Hepatocyte (in vitro differentiated cells): ENCODE results near the gene RIT2. TPM values are rescaled to one million over a fixed set of nuclear protein-coding genes. Genes with fewer than 3 reads are reported as not detected.

Experiments used
- DNase-seq: peaks from one replicate; pipeline ENCODE4 v3.0.0-alpha.2; 2016; ENCODE audit warnings: low spot score
- H2AFZ ChIP-seq: fragments of 200-600 bp; sonication (generic); 2 replicates; pipeline ENCODE4 v1.6.0; 2016; ENCODE audit warnings: antibody characterized with exemption, mild to moderate bottlenecking
- H3K27ac ChIP-seq: fragments of 200-600 bp; sonication (generic); 2 replicates; pipeline ENCODE4 v1.5.1; 2016; ENCODE audit warnings: mild to moderate bottlenecking
- H3K27me3 ChIP-seq: fragments of 200-600 bp; sonication (generic); 2 replicates; pipeline ENCODE4 v1.6.1; 2016
- H3K36me3 ChIP-seq: fragments of 200-600 bp; sonication (generic); replicated peaks from 2 replicates; pipeline ENCODE4 v1.5.1; 2016; ENCODE audit warnings: low read depth; ENCODE audit not compliant: insufficient read depth
- H3K4me1 ChIP-seq: fragments of 200-600 bp; sonication (generic); 2 replicates; pipeline ENCODE4 v1.5.1; 2016; ENCODE audit warnings: mild to moderate bottlenecking, moderate library complexity; ENCODE audit not compliant: insufficient read depth
- H3K4me2 ChIP-seq: fragments of 200-600 bp; sonication (generic); 2 replicates; pipeline ENCODE4 v1.6.0; 2016
- H3K4me3 ChIP-seq: fragments of 200-600 bp; sonication (generic); 2 replicates; pipeline ENCODE4 v1.5.1; 2016; ENCODE audit warnings: mild to moderate bottlenecking
- H3K79me2 ChIP-seq: fragments of 200-600 bp; sonication (generic); 2 replicates; pipeline ENCODE4 v1.6.0; 2017; ENCODE audit warnings: mild to moderate bottlenecking
- H3K9me2 ChIP-seq: fragments of 200-600 bp; sonication (generic); replicated peaks from 2 replicates; pipeline ENCODE4 v1.6.0; 2017; ENCODE audit warnings: mild to moderate bottlenecking; ENCODE audit not compliant: insufficient read depth
- H3K9me3 ChIP-seq: fragments of 200-600 bp; sonication (generic); 2 replicates; pipeline ENCODE4 v1.5.1; 2016; ENCODE audit warnings: low read depth, mild to moderate bottlenecking
- H4K20me1 ChIP-seq: fragments of 200-600 bp; sonication (generic); 2 replicates; pipeline ENCODE4 v1.6.0; 2016; ENCODE audit warnings: mild to moderate bottlenecking; ENCODE audit not compliant: insufficient read depth, poor library complexity, severe bottlenecking
- EZH2 ChIP-seq: fragments of 200-600 bp; sonication (generic); IDR thresholded peaks from 2 replicates; pipeline ENCODE4 v1.6.1; 2016; ENCODE audit warnings: antibody characterized with exemption, mild to moderate bottlenecking, borderline replicate concordance
- EZH2phosphoT487 ChIP-seq: fragments of 200-600 bp; sonication (generic); IDR thresholded peaks from one replicate; pipeline ENCODE4 v1.6.1; 2018; ENCODE audit warnings: antibody characterized with exemption, mild to moderate bottlenecking, low read depth, moderate library complexity; ENCODE audit not compliant: unreplicated experiment, severe bottlenecking
- WGBS: methylation state at CpG from one replicate; pipeline ENCODE4 v1.1.6; 2016; ENCODE audit warnings: low lambda C conversion rate; ENCODE audit errors: missing lambda C conversion rate; 5-methylcytosine and 5-hydroxymethylcytosine counted together
- polyA plus RNA-seq: library from polyadenylated mRNA; unstranded; fragments of >200 nt; fragmentation: Nextera tagmentation; extraction: Ambion mirVana; gene quantifications from 2 replicates; pipeline ENCODE4 v1.2.1, GENCODE V29; 2016
- total RNA-seq: library from RNA; depleted of rRNA; stranded (reverse); fragments of >200 nt; gene quantifications from 2 replicates; pipeline ENCODE4 v1.2.3, GENCODE V29; 2014
- TF ChIP-seq, protein P1 (sequence below): fragments of 200-600 bp; sonication (generic); IDR thresholded peaks from 2 replicates; pipeline ENCODE4 v1.5.1; 2016; ENCODE audit warnings: antibody characterized with exemption, mild to moderate bottlenecking; ENCODE audit not compliant: poor library complexity

The RIT2 gene
- total and polyA plus RNA-seq, 2 experiments from 2014 or later = not detected

DNA sequence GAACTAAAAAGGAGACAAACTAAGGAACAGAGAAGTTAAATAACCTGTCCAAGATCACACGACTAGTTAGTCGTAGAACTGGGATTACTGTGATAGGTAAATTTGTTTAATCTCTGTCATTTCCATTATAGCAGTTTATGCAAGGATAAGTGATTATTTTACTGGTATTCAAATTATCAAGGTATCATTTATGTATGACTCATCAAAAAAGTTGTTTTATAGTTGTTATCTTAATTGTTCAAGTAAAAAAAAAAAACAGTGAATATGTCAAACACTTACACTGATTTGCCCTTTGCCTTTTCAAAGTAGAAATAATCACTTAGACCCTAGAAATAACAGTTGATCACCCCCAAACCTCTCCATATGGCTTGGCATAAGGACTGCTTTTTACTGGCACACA lies 173.6 kb downstream of the RIT2 start:
- 74% methylated on average over 2 of the region's 2 CpGs for WGBS
- no peaks in the 10 kb centered on the region for H3K4me1 ChIP-seq
- H3K36me3 ChIP-seq = no peaks in the 10 kb centered on the region
- H3K27ac ChIP-seq = no peak overlapping the region
- no peak for DNase-seq
- no peak overlapping the region for H3K4me2 ChIP-seq
- H3K9me2 ChIP-seq = no peaks in the 10 kb centered on the region
- no peak overlapping the region for H2AFZ ChIP-seq
- H3K9me3 ChIP-seq = no peaks in the 10 kb centered on the region
- no peaks in the 10 kb centered on the region for H3K27me3 ChIP-seq
- H3K4me3 ChIP-seq = no peak overlapping the region
- no peak for TF ChIP-seq EZH2phosphoT487
- no peak for TF ChIP-seq EZH2
- TF ChIP-seq, protein P1, sequence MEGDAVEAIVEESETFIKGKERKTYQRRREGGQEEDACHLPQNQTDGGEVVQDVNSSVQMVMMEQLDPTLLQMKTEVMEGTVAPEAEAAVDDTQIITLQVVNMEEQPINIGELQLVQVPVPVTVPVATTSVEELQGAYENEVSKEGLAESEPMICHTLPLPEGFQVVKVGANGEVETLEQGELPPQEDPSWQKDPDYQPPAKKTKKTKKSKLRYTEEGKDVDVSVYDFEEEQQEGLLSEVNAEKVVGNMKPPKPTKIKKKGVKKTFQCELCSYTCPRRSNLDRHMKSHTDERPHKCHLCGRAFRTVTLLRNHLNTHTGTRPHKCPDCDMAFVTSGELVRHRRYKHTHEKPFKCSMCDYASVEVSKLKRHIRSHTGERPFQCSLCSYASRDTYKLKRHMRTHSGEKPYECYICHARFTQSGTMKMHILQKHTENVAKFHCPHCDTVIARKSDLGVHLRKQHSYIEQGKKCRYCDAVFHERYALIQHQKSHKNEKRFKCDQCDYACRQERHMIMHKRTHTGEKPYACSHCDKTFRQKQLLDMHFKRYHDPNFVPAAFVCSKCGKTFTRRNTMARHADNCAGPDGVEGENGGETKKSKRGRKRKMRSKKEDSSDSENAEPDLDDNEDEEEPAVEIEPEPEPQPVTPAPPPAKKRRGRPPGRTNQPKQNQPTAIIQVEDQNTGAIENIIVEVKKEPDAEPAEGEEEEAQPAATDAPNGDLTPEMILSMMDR = no peak
- H4K20me1 ChIP-seq = no peaks in the 10 kb centered on the region
- H3K79me2 ChIP-seq = no peaks in the 10 kb centered on the region

DNA sequence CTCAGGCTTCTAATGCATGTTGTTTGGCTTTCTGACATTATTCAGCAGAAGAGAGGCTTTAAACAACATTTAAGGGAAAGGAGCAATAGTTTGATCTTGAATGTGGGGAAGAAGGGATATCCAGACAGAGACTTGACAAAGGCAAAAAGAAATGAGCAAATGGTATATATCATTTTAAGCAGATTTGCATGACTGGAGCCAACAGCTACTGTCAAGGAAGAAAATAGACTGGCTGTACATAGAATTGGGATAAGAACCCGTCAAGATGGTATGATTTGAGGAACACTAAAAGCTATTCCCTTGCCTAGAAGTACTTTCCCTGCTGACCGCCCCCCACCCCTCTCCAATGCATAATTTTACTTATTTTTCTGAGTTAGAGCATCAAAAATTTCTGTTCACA lies 174.5 kb downstream of the RIT2 start:
- Histone ChIP-seq H2AFZ (no peak overlapping the region), H3K27me3 (no peaks in the 10 kb centered on the region), H3K27ac (no peak overlapping the region), H4K20me1 (no peaks in the 10 kb centered on the region), H3K36me3 (no peaks in the 10 kb centered on the region), H3K79me2 (no peaks in the 10 kb centered on the region), H3K9me2 (no peaks in the 10 kb centered on the region), H3K4me2 (no peak overlapping the region), H3K9me3 (no peaks in the 10 kb centered on the region), H3K4me3 (no peak overlapping the region), H3K4me1 (no peaks in the 10 kb centered on the region)
- 83% methylated on average over 2 of the region's 2 CpGs for WGBS
- TF ChIP-seq, protein P1 = no peak
- no peak for TF ChIP-seq EZH2phosphoT487
- no peak for TF ChIP-seq EZH2
- DNase-seq = no peak

GRCh38 chr18:42937436-42937835 lies 178.0 kb downstream of the RIT2 start:
- no peak for DNase-seq
- Histone ChIP-seq H3K36me3 (no peaks in the 10 kb centered on the region), H4K20me1 (no peaks in the 10 kb centered on the region), H3K27ac (no peak overlapping the region), H3K9me3 (no peaks in the 10 kb centered on the region), H3K79me2 (no peaks in the 10 kb centered on the region), H3K27me3 (no peaks in the 10 kb centered on the region), H3K4me1 (no peaks in the 10 kb centered on the region), H3K9me2 (no peaks in the 10 kb centered on the region), H3K4me3 (no peak overlapping the region), H3K4me2 (no peak overlapping the region), H2AFZ (no peak overlapping the region)
- 56% methylated on average over 2 of the region's 2 CpGs for WGBS
- no peak for TF ChIP-seq EZH2phosphoT487
- TF ChIP-seq, protein P1 = no peak
- TF ChIP-seq EZH2 = no peak

DNA sequence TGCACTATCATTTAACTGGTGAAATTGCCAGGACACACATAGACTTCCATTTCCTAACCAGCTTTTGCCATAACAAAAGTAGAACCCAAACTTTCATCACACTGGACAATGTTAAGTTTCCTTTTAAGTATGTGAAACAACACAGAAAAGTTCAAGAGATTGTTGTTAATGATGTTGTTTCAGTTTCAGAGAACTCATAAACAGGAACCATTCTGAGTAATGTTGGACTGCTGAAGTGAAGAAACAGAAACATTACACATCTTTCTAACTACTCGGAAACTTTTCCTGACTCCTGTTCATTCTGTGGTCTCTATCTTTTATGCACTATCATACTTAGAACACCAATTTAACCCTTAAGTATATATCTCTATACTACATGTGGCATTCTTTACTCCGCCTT lies 179.2 kb downstream of the RIT2 start:
- H3K36me3 ChIP-seq = no peaks in the 10 kb centered on the region
- no peak overlapping the region for H3K4me2 ChIP-seq
- H2AFZ ChIP-seq = no peak overlapping the region
- no peak overlapping the region for H3K4me3 ChIP-seq
- TF ChIP-seq, protein P1 = no peak
- no peak for TF ChIP-seq EZH2phosphoT487
- DNase-seq = no peak
- no peaks in the 10 kb centered on the region for H3K79me2 ChIP-seq
- no peaks in the 10 kb centered on the region for H3K9me2 ChIP-seq
- no peaks in the 10 kb centered on the region for H4K20me1 ChIP-seq
- H3K4me1 ChIP-seq = no peaks in the 10 kb centered on the region
- H3K27me3 ChIP-seq = no peaks in the 10 kb centered on the region
- H3K9me3 ChIP-seq = no peaks in the 10 kb centered on the region
- H3K27ac ChIP-seq = no peak overlapping the region
- 50% methylated on average over 2 of the region's 2 CpGs for WGBS
